Left lung (tissue), 14 donors: ENCODE measurements around the gene KLHL3. TPM values are rescaled to one million over a fixed set of nuclear protein-coding genes. Genes with fewer than 3 reads are reported as not detected.
"Not testable (repeated sequence)": the region's sequence is repeated elsewhere in the genome, so short reads cannot be mapped to it uniquely, and the experiment has no call there.

ENCODE experiments used
- ATAC-seq: fragments of 200-7000 bp; cut with Tn5 transposase; one replicate; pipeline ENCODE4 v1.9.1; 2020; ENCODE audit warnings: moderate library complexity
- DNase-seq, 4 donors: peaks; one replicate each; pipeline ENCODE4 v3.0.0-alpha.2; 2013 to 2020
- H3K27ac ChIP-seq, 2 donors: fragments of 200-600 bp; sonication (generic) in 1 of 2; one replicate each; pipeline versions ENCODE4 v1.5.0 to v1.8.0; 2020 to 2021
- H3K27me3 ChIP-seq, 2 donors: fragments of 200-600 bp; sonication (generic) in 1 of 2; one replicate each; pipeline versions ENCODE4 v1.5.0 to v1.8.0; 2020 to 2021
- H3K36me3 ChIP-seq, 2 donors: fragments of 200-600 bp; sonication (generic) in 1 of 2; one replicate each; pipeline versions ENCODE4 v1.5.0 to v1.8.0; 2020 to 2021
- H3K4me1 ChIP-seq, 2 donors: fragments of 200-600 bp; one replicate each; pipeline ENCODE4 v1.8.0; 2021
- H3K4me3 ChIP-seq, 2 donors: fragments of 200-600 bp; sonication (generic) in 1 of 2; one replicate each; pipeline versions ENCODE4 v1.5.0 to v1.8.0; 2020 to 2021; ENCODE audit warnings: mild to moderate bottlenecking in 1 of 2
- H3K9me3 ChIP-seq, 2 donors: fragments of 200-600 bp; sonication (generic) in 1 of 2; one replicate each; pipeline versions ENCODE4 v1.5.0 to v1.8.0; 2020 to 2021
- CTCF ChIP-seq, 2 donors: fragments of 200-600 bp; sonication (generic) in 1 of 2; IDR thresholded peaks; one replicate each; pipeline versions ENCODE4 v1.5.0 to v1.8.0; 2021; ENCODE audit warnings: antibody characterized with exemption in 2 of 2
- intact Hi-C, 2 donors: fragments of 100-400 bp; cut with DNase I; formaldehyde crosslinking; loops; one replicate each; pipeline versions ENCODE4 v1.11.2 to v1.14.2; 2022
- long read RNA-seq, 12 donors: library from polyadenylated mRNA in 2 of 12; unstranded in 2 of 12; transcript quantifications; one replicate each; pipeline ENCODE4 v2.0.0 and lab custom pipeline, GENCODE V29; 2019 to 2026
- polyA plus RNA-seq, 6 donors: library from polyadenylated mRNA; unstranded; fragments of 120-200 nt; gene quantifications; one replicate each; pipeline ENCODE4 v1.2.1, GENCODE V29; 2013; ENCODE audit not compliant: insufficient read length in 6 of 6
- total RNA-seq, 2 donors: library from RNA; stranded (reverse); fragmentation: NEBNext Ultra II Directional; extraction: Animal tissue kit (Norgen Biotek cat#: 25700); gene quantifications; one replicate each; pipeline ENCODE4 v1.2.1, GENCODE V29; 2021
- donor health status: DM: no; HTN: yes; CAD: no.
- donor health status: DM: no; HTN: no; CAD: no.

KLHL3 gene
- 1 to 10 TPM; 5.4 to 5.5 TPM for total RNA-seq
- polyA plus RNA-seq: 10 to 100 TPM; 27.0 to 35.7 (median 32.5) TPM
- long read RNA-seq, donor 1, full-length matches to known transcripts: 2 of 2 reads
- long read RNA-seq, donor 1, partial matches to known transcripts: 0 of 2 reads
- long read RNA-seq, donor 1, other reads (novel, unspliced or antisense): 0 of 2 reads
- long read RNA-seq, donor 2, full-length matches to known transcripts: 2 of 2 reads
- long read RNA-seq, donor 2, partial matches to known transcripts: 0 of 2 reads
- long read RNA-seq, donor 2, other reads (novel, unspliced or antisense): 0 of 2 reads
- long read RNA-seq, donor 3: 0 reads
- long read RNA-seq, donor 4: 0 reads
- long read RNA-seq, donor 5: 0 reads
- long read RNA-seq, donor 6: 0 reads
- long read RNA-seq, donor 7, full-length matches to known transcripts: 2 of 2 reads
- long read RNA-seq, donor 7, partial matches to known transcripts: 0 of 2 reads
- long read RNA-seq, donor 7, other reads (novel, unspliced or antisense): 0 of 2 reads
- long read RNA-seq, donor 8, partial matches to known transcripts: 0 of 3 reads
- long read RNA-seq, donor 8, other reads (novel, unspliced or antisense): 0 of 3 reads
- long read RNA-seq, donor 9: 0 reads
- long read RNA-seq, donor 10: 0 reads
- long read RNA-seq, donor 11: 0 reads
- long read RNA-seq, donor 12, partial matches to known transcripts: 5 of 5 reads
- long read RNA-seq, donor 12, other reads (novel, unspliced or antisense): 0 of 5 reads

GRCh38 chr5:137735555-137736284 is at the start of gene KLHL3:
TSS of gene KLHL3 (minus strand) at chr5:137736089. CDS start at chr5:137735646, 443 bp downstream.
- Histone ChIP-seq H3K4me1 (peaks cover 8 to 45% of the 10 kb centered on the region in 2 donors), H3K27ac (peak within 1 kb of the TSS; percentile 28 to 70), H3K36me3 (no peaks in the 10 kb centered on the region), H3K4me3 (peak within 1 kb of the TSS; percentile 17 to 36), H3K27me3 (peaks cover 0 to 6% of the 10 kb centered on the region in 2 donors), H3K9me3 (no peaks in the 10 kb centered on the region)
- DNase-seq (peak; percentile 37 to 78 (median 50)), ATAC-seq (peak; percentile 73)
- intact Hi-C loops: loop anchor here in 1 of 2 donors (5.0 kb wide), 1 partner anchor 78 kb away; no protein-coding TSS in a partner anchor
- TF ChIP-seq CTCF (IDR thresholded peaks at IDR 0.05): no peak

- no peak for TF ChIP-seq CTCF (IDR thresholded peaks at IDR 0.05)
- ATAC-seq: no peak
- no peak for DNase-seq
- Histone ChIP-seq H3K27me3 (no peaks in the 10 kb centered on the region), H3K4me3 (no peak overlapping the region), H3K36me3 (no peaks in the 10 kb centered on the region), H3K9me3 (no peaks in the 10 kb centered on the region), H3K27ac (no peak overlapping the region), H3K4me1 (no peaks in the 10 kb centered on the region)
- intact Hi-C loops: no loop called here
These were observed 47.2 kb upstream of the KLHL3 start for GRCh38 chr5:137782984-137783536.

GRCh38 chr5:137782055-137782454 is 46.2 kb upstream of the KLHL3 start:
- Histone ChIP-seq H3K36me3 (no peaks in the 10 kb centered on the region), H3K27me3 (no peaks in the 10 kb centered on the region), H3K27ac (no peak overlapping the region), H3K4me1 (no peaks in the 10 kb centered on the region), H3K9me3 (no peaks in the 10 kb centered on the region), H3K4me3 (no peak overlapping the region)
- ATAC-seq: no peak
- intact Hi-C loops: no loop called here
- no peak for DNase-seq
- no peak for TF ChIP-seq CTCF (IDR thresholded peaks at IDR 0.05)

GRCh38 chr5:137778772-137779564 is 43.1 kb upstream of the KLHL3 start:
- DNase-seq (peak in 2 of 4 donors; percentile 19 to 49), ATAC-seq (peak; percentile 65)
- H3K27ac ChIP-seq: no peak overlapping the region
- H3K36me3 ChIP-seq: no peaks in the 10 kb centered on the region
- intact Hi-C loops: no loop called here
- no peaks in the 10 kb centered on the region for H3K9me3 ChIP-seq
- peak; percentile 70 to 82 for TF ChIP-seq CTCF (IDR thresholded peaks at IDR 0.05)
- no peaks in the 10 kb centered on the region for H3K27me3 ChIP-seq
- H3K4me3 ChIP-seq: no peak overlapping the region
- H3K4me1 ChIP-seq: no peaks in the 10 kb centered on the region

GRCh38 chr5:137767937-137768336 is 32.0 kb upstream of the KLHL3 start:
- H3K36me3 ChIP-seq, H3K4me3 ChIP-seq, DNase-seq, H3K27ac ChIP-seq, H3K4me1 ChIP-seq, intact Hi-C loops, ATAC-seq, H3K27me3 ChIP-seq: not testable (repeated sequence)
- peaks cover 0 to 22% of the 10 kb centered on the region in 2 donors for H3K9me3 ChIP-seq
